GM15510 (cell line): ENCODE results near the gene FBXL14.

Experiments used
- POLR2A ChIP-seq: IDR thresholded peaks from 3 replicates; pipeline ENCODE4 v1.6.1; 2011; ENCODE audit warnings: borderline replicate concordance; ENCODE audit not compliant: insufficient read length; ENCODE audit errors: extremely low read depth

FBXL14 gene

GRCh38 chr12:1540690-1541089 lies 53.7 kb downstream of the FBXL14 start:
- no peak for TF ChIP-seq POLR2A

DNA sequence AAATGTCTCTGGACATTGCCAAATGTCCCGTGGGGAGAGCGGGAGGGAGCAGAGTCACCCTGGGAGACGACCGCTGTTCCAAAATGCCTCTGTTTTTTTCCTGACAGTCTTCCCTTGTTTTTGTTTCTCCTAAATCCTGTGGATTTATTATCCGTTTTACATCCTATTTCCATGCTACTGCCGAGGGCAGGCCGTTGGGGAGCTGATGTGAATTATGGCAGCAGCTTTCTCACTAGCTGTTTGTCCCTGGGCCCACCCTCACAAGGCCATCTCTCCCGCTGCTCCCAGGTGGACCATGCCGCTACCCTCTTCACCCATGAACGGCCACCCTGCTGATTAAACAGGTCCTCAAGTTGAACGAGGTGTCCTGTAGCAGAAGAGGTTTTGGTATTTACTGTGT lies 55.2 kb downstream of the FBXL14 start:
- no peak for TF ChIP-seq POLR2A

- no peak for TF ChIP-seq POLR2A
Measured at GRCh38 chr12:1536817-1537216, 57.6 kb downstream of the FBXL14 start.

DNA sequence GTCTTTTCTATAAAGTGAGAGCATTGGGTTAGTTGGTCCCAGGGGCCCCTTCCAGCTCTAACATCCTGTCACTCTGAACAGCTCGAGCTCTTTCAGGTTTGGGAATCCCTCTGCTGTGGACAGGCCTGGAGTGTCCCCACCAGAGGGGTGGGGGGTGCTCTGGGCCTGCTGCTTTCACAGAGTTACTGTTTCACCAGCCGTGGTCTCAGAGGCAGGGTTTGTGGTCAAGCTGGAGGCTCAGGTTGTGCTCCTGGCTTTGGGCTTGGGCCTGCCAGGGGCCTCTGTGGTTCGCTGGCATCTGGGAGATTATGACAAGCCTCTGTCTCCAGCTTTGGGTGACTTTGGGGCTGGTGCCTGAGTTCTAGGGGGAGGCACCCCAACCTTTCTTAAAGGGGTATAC lies 59.6 kb downstream of the FBXL14 start:
- TF ChIP-seq POLR2A, result no peak

- peak; percentile 33 for TF ChIP-seq POLR2A
Measured at GRCh38 chr12:1533602-1534304, 60.6 kb downstream of the FBXL14 start.

GRCh38 chr12:1533205-1533601 lies 61.2 kb downstream of the FBXL14 start:
- TF ChIP-seq POLR2A, result no peak

DNA sequence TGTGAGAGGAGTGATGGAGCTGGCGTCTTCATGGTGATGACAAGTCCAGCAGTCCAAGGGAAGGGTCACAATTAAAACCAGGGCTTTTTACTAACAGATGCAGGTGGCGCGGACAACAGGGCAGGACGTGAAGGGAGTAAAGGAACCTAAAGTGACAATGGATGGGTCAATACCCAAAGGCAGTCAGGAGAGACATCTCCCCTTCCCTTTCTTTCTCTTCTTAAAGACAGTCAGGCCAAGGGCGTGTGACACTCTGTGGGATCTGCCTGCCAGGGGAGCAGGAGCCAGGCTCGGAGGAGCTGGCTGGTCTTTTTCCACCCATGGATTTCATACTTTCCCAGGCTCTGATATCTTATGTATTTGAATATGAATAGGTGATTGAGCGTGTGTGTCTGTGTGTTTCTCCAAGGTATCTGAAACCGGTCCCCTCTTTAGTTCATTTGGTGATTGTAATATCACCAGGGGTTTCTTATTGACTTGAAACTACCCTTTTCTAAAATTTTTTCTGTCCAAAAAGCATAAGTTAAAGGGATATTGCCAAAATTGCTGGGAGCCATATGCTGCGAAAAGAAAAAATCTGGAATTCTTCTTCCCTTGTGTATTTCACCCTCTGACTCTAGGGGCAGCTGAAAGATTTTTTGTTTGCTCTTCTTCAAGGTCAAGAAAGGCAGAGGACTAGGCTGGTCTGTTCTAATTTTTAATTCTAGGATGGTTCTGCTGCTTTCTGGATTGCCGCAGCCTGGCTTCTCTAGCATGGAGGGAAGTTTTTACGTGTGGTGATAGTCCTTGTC lies 61.8 kb downstream of the FBXL14 start:
- no peak for TF ChIP-seq POLR2A

DNA sequence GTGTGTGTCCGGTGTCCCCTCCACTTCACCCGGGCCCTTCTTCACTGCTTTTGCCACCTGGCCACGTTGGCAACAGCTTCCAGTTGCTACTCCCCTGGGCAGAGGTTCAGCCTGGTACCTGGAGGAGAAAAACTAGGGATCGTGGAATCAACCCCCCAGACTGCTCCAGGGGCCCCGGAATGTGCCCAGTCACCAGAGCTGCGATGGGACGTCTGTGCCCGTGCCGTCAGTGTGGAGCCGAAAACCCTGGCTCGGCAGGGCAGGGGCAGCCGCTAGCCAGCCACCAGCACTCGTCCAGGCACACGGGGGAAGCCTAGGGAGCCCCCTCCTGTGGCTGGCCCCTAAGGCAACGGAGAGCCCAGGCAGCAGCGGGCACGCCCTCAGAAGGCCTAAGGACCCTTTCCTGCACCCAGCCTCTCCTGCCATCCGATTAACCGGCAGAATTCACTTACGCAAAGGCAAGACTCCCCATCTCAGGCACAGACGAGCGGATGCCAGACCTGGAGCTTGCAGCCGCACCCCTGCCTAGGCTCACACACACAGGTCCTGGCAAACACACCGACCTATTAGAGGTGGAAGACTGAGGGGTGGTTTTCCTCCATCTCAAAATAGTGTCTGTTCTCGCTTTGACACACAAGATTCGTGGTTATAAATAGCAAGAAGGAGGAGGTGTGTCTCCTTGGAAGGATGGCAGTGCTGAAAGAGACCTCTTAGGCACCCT lies 62.6 kb downstream of the FBXL14 start:
- peak; percentile 30 for TF ChIP-seq POLR2A

DNA sequence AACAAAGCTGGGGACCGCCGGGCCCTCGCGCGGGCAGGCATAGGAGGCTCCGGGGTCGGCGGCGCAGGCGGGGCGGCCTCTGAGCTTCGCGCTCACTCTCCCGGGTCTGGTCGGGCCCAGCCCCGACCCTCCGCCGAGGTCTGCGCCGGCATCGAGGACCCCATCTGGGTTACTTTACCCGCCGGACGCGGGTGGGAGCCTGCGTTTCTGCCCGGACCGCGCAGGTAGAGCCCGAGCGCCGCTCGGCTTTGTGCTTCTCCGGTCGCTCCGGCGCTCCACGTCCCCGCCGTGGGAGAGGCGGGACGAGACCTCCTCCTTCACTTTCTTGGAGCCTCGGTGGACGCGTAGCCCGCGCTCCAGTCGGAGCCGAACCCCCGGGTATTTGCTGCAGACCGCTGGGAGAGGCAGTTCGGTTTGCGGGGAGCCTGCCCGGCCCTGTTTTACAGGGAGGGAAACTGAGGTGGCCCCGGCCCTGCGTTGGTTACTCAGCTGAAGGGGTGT lies 63.2 kb downstream of the FBXL14 start:
- TF ChIP-seq POLR2A, result no peak

DNA sequence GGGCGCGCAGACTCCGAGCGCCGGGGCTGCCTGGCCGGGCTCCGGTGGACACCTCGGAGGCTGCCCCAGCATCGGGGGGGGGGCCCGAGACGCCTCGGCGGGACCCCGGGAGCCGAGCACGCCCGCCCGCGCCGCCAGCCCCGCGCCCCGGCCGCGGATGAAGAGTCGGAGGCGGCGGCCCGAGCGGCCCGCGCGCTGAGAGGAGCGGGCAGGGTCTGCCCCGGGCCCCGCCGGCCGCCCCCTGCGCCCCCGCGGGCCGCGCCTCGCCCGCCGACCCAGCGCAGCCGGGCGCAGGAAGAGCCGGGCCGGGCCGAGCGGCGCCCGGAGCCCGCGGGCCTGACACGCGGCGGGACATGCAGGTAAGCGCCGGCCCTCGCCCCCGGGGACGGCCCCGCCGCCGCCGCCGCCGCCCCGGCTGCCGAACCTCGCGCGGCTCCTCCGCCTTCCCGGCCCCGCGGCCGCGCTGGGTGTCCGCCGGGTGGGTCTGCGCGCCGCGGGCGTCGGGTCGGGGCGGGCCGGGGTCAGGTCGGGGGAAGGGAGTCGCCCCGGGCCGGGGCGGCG lies 63.7 kb downstream of the FBXL14 start:
- TF ChIP-seq POLR2A, result no peak

- peak; percentile 51 for TF ChIP-seq POLR2A
Measured at GRCh38 chr12:1529862-1530591, 64.4 kb downstream of the FBXL14 start.

DNA sequence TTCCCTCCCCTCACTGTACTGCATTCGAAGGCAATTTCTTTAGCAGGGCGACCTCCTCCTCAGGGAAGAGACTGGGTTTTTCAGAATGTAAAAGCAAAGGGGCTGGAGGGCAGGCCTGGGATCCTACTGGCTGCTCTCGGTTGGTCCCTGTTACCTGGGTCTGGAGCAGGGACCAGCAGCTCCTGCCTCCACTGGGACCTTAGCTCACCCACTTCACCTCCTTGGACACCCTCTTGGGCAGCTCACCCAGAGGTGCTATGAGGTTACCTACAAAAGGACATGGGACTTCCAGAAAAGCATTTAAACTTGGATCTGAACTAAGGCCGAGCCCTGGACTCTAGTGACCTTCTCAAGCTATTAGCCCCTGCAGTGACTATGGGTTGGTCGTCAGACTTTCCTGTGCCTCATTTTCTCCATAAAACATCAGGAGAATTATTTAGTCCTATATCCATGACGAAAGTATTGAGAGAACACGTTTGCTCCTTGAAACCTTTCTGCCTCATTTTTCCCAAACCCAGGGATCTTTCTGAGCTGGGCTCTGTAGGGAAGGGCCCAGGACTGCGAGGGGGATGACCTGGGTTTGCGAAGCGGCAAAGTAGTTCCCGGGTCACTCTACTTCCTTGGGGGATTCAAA lies 65.0 kb downstream of the FBXL14 start:
- TF ChIP-seq POLR2A, result no peak

- TF ChIP-seq POLR2A, result no peak
Measured at GRCh38 chr12:1528791-1529190, 65.6 kb downstream of the FBXL14 start.

GRCh38 chr12:1527789-1528188 lies 66.6 kb downstream of the FBXL14 start:
- TF ChIP-seq POLR2A, result no peak

DNA sequence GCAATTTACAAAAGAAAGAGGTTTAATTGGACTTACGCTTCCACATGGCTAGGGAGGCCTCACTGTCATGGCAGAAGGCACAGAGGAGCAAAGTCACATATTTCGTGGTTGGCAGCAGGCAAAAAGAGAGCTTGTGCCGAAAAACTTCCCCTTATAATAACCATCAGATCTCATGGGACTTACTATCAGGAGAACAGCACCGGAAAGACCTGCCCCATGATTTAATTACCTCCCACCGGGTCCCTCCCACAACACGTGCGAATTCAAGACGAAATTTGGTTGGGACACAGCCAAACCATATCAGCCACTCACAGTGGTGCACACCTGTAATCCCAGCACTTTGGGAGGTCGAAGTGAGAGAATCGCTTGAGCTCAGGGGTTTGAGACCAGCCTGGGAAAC lies 68.5 kb downstream of the FBXL14 start:
- TF ChIP-seq POLR2A, result no peak

DNA sequence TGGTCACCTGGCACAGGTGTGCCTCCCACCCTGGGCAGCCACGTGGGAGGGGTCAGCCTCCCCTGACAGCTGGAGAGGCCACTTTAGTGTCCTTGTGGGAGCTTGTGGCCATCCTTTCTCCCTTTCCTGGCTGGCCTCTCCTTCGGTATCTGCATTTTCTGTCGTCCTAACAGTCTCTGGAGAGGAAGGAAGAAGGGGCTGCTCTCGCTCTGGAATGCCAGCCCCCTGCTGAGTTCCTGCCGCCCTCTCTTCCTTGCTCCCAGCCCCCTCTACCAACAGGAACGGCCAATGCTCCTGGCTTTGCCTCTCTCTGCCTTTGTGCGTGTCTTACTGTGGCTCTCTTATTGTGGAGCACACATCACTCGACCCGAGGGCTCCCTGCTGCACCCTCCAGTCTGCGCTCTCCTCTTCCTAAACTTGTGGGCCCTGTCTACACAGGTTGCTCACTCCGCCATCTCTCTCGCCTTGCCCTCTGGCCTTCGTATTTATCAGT lies 70.8 kb downstream of the FBXL14 start:
- no peak for TF ChIP-seq POLR2A
